ENCODE data around the gene FCMR. TPM values are rescaled to one million over a fixed set of nuclear protein-coding genes. Genes with fewer than 3 reads are reported as not detected.

Gene FCMR
- total RNA-seq: not detected in 2 replicates

GRCh38 chr1:206921772-206922265 is at the start of gene FCMR:
Gene FCMR, minus strand, starts transcription at chr1:206921941. Its CDS starts 87 bp downstream, at chr1:206921854.

GRCh38 chr1:206970446-206970845 is 48.7 kb upstream of the FCMR start, which contains the start of gene FCAMR:
Gene FCAMR, minus strand, starts transcription at chr1:206970460. Its CDS starts 335 bp downstream, at chr1:206970125.

GRCh38 chr1:206946261-206946660 is 24.5 kb upstream of the FCMR start, which contains the start of gene PIGR:
Gene PIGR, minus strand, starts transcription at chr1:206946466. Its CDS starts 5,935 bp downstream, at chr1:206940531.

GRCh38 chr1:206897175-206897574 is 24.6 kb downstream of the FCMR start, which contains the start of gene IL24:
Gene IL24, plus strand, starts transcription at chr1:206897443. Its CDS starts 390 bp downstream, at chr1:206897833.

GRCh38 chr1:206864939-206865671 is 56.6 kb downstream of the FCMR start, which contains the start of gene IL20:
Gene IL20, plus strand, starts transcription at chr1:206865623. Its CDS starts 230 bp downstream, at chr1:206865853.

Other genes with a start within 250 kb of the FCMR start
- 55.9 and 61.2 TPM in 2 replicates for gene MAPKAPK2, start 237.0 kb downstream of the FCMR start, total RNA-seq
- not detected in 2 replicates for gene IL19, start 151.2 kb downstream of the FCMR start, total RNA-seq
- 0.63 TPM in 1 of 2 replicates, not detected in the other for gene IL10, start 149.4 kb downstream of the FCMR start, total RNA-seq
- not detected in 2 replicates for gene IL20, start 56.3 kb downstream of the FCMR start, total RNA-seq
- gene IL24, start 24.5 kb downstream of the FCMR start, total RNA-seq: not detected in 2 replicates
- under 0.01 TPM in 2 replicates for gene PIGR, start 24.5 kb upstream of the FCMR start, total RNA-seq
- not detected in 2 replicates for gene FCAMR, start 48.5 kb upstream of the FCMR start, total RNA-seq
- gene C1orf116, start 110.8 kb upstream of the FCMR start, total RNA-seq: 1.3 and 2.4 TPM in 2 replicates
- gene YOD1, start 129.3 kb upstream of the FCMR start, total RNA-seq: 4.1 and 4.6 TPM in 2 replicates
- gene PFKFB2, start 131.3 kb upstream of the FCMR start, total RNA-seq: 2.6 and 7.2 TPM in 2 replicates
- gene C4BPB, start 166.9 kb upstream of the FCMR start, total RNA-seq: not detected in 2 replicates
- gene C4BPA, start 182.3 kb upstream of the FCMR start, total RNA-seq: under 0.01 TPM in 1 of 2 replicates, not detected in the other

Data from mesangial cell (primary cell).